SK-N-MC (cell line): ENCODE data around the gene DYNC1LI2.

Experiments
- EZH2 ChIP-seq: fragments of 200-600 bp; sonication (generic); IDR thresholded peaks from one replicate; pipeline ENCODE4 v1.6.1; 2017; ENCODE audit warnings: antibody characterized with exemption
- POLR2AphosphoS5 ChIP-seq: IDR thresholded peaks from 2 replicates; pipeline ENCODE4 v1.6.1; 2012; ENCODE audit warnings: mild to moderate bottlenecking, low read depth, low read length, borderline replicate concordance

DNA sequence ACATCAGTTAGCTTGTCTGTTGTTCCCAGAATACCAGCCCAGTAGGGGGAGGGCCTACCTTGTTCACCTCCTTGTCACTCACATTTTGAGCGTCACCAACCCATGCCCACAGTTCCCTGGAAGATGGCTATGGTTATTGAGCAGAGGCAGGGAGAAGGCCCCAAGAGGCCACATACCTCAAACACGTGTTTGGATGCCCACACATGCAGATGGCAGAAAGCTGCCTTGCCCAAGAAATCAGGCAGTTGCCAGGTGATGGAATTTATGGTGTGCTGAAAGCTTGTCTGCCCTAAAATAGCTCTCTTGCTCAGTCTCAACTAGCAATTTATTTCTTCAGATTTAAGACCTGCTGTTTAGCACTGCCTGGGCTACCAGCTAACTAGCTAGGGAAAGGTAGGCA lies 38.3 kb downstream of the DYNC1LI2 start:
- TF ChIP-seq EZH2 (no peak), POLR2AphosphoS5 (no peak)
